Measurements from ENCODE around the gene DAPK2.

The DAPK2 gene

GRCh38 chr15:63979262-63979793 lies 67.0 kb downstream of the DAPK2 start:
- ATAC-seq: peak; percentile 61
- TF ChIP-seq ISL1 (CRISPR knock-in tag; IDR thresholded peaks at IDR 0.05) (no peak), ZC3H10 (CRISPR knock-in tag; IDR thresholded peaks at IDR 0.05) (no peak), ZFP3 (CRISPR knock-in tag; IDR thresholded peaks at IDR 0.05) (no peak), PPARA (CRISPR knock-in tag; IDR thresholded peaks at IDR 0.05; ENCODE audit: borderline replicate concordance) (no peak), CREB5 (CRISPR knock-in tag; IDR thresholded peaks at IDR 0.05; ENCODE audit: low read depth) (no peak), CSDC2 (CRISPR knock-in tag; IDR thresholded peaks at IDR 0.05) (no peak), RARB (CRISPR knock-in tag; IDR thresholded peaks at IDR 0.05) (no peak), BACH2 (CRISPR knock-in tag; IDR thresholded peaks at IDR 0.05; ENCODE audit: borderline replicate concordance) (no peak), CSRNP3 (CRISPR knock-in tag; IDR thresholded peaks at IDR 0.05) (no peak), GLIS3 (CRISPR knock-in tag; IDR thresholded peaks at IDR 0.05) (no peak), TCF4 (CRISPR knock-in tag; IDR thresholded peaks at IDR 0.05; ENCODE audit: borderline replicate concordance) (no peak), ESRRG (CRISPR knock-in tag; IDR thresholded peaks at IDR 0.05) (no peak), ARNTL (CRISPR knock-in tag; IDR thresholded peaks at IDR 0.05; ENCODE audit: borderline replicate concordance, low read depth) (no peak), ZFP30 (CRISPR knock-in tag; IDR thresholded peaks at IDR 0.05) (no peak)
- TF ChIP-seq, protein P1, sequence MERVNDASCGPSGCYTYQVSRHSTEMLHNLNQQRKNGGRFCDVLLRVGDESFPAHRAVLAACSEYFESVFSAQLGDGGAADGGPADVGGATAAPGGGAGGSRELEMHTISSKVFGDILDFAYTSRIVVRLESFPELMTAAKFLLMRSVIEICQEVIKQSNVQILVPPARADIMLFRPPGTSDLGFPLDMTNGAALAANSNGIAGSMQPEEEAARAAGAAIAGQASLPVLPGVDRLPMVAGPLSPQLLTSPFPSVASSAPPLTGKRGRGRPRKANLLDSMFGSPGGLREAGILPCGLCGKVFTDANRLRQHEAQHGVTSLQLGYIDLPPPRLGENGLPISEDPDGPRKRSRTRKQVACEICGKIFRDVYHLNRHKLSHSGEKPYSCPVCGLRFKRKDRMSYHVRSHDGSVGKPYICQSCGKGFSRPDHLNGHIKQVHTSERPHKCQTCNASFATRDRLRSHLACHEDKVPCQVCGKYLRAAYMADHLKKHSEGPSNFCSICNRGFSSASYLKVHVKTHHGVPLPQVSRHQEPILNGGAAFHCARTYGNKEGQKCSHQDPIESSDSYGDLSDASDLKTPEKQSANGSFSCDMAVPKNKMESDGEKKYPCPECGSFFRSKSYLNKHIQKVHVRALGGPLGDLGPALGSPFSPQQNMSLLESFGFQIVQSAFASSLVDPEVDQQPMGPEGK (CRISPR knock-in tag; IDR thresholded peaks at IDR 0.05; ENCODE audit: borderline replicate concordance): no peak

- peak; percentile 91 for ATAC-seq
- TF ChIP-seq, protein P1 (CRISPR knock-in tag; IDR thresholded peaks at IDR 0.05; ENCODE audit: borderline replicate concordance): no peak
- no peak for TF ChIP-seq ESRRG (CRISPR knock-in tag; IDR thresholded peaks at IDR 0.05)
- TF ChIP-seq OSR1 (CRISPR knock-in tag; IDR thresholded peaks at IDR 0.05): no peak
- TF ChIP-seq CREB5 (CRISPR knock-in tag; IDR thresholded peaks at IDR 0.05; ENCODE audit: low read depth): no peak
- TF ChIP-seq ISL1 (CRISPR knock-in tag; IDR thresholded peaks at IDR 0.05): no peak
- TF ChIP-seq, protein P2, sequence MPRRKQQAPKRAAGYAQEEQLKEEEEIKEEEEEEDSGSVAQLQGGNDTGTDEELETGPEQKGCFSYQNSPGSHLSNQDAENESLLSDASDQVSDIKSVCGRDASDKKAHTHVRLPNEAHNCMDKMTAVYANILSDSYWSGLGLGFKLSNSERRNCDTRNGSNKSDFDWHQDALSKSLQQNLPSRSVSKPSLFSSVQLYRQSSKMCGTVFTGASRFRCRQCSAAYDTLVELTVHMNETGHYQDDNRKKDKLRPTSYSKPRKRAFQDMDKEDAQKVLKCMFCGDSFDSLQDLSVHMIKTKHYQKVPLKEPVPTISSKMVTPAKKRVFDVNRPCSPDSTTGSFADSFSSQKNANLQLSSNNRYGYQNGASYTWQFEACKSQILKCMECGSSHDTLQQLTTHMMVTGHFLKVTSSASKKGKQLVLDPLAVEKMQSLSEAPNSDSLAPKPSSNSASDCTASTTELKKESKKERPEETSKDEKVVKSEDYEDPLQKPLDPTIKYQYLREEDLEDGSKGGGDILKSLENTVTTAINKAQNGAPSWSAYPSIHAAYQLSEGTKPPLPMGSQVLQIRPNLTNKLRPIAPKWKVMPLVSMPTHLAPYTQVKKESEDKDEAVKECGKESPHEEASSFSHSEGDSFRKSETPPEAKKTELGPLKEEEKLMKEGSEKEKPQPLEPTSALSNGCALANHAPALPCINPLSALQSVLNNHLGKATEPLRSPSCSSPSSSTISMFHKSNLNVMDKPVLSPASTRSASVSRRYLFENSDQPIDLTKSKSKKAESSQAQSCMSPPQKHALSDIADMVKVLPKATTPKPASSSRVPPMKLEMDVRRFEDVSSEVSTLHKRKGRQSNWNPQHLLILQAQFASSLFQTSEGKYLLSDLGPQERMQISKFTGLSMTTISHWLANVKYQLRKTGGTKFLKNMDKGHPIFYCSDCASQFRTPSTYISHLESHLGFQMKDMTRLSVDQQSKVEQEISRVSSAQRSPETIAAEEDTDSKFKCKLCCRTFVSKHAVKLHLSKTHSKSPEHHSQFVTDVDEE (CRISPR knock-in tag; IDR thresholded peaks at IDR 0.05): no peak
- TF ChIP-seq TCF4 (CRISPR knock-in tag; IDR thresholded peaks at IDR 0.05; ENCODE audit: borderline replicate concordance): no peak
- TF ChIP-seq ZFP30 (CRISPR knock-in tag; IDR thresholded peaks at IDR 0.05): no peak
- no peak for TF ChIP-seq ZFP3 (CRISPR knock-in tag; IDR thresholded peaks at IDR 0.05)
Observed at GRCh38 chr15:63978511-63979261, 67.6 kb downstream of the DAPK2 start.
